ENCODE results near the gene HIC2. TPM values are rescaled to one million over a fixed set of nuclear protein-coding genes. Genes with fewer than 3 reads are reported as not detected.
"Not testable (repeated sequence)": the region's sequence is repeated elsewhere in the genome, so short reads cannot be mapped to it uniquely, and the experiment has no call there.

HIC2 gene
- total and polyA plus RNA-seq, 2 of the 13 experiments (the other 11 are each of a cell fraction or from before 2014, with no cell fraction given) = 5.0 to 13.7 TPM

DNA sequence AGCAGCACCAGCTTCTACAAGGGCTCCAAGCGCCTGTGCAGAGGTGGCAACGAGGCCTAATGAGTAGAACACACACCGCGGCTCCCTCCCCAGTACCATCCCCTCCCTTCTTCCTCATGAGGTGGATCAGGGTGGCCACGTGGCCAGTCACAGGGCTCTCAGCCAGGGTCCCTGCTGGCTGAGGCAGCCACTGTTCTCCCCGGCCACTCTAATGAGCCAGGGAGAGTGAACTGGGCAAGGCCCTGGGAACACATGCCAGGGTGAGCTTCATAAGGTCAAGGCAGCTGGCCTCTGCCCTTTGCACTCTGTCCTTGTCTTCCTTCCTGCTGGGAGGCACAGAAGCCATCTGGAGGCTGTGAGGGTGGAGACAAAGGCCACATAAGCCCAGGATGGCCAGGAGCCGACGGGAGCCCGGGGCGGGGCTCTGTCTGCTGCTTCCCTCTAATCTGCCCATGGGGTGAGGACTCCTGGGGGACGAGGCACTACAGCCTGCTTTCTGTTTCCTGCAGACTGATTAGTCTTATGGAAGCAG lies 72.0 kb downstream of the HIC2 start:
- H3K4me3 ChIP-seq (replicated peaks in 1 of 3; ENCODE audit: insufficient read depth in 1 of 3, low read depth in 2 of 3, low read length in 3 of 3); in situ Hi-C loops (cut with HindIII; ENCODE audit: extremely low pct_ligation_motif_present, low pct_unique_long_range_greater_than_20kb); H3K9ac ChIP-seq (ENCODE audit: insufficient read depth, low read depth, low read length); H2AFZ ChIP-seq (ENCODE audit: low read length); H3K79me2 ChIP-seq (ENCODE audit: insufficient read depth, low read length); BruUV-seq (replicated peaks); H3K27ac ChIP-seq (ENCODE audit: extremely low read length, insufficient read depth, low read length); H3K36me3 ChIP-seq (replicated peaks in 1 of 2; ENCODE audit: control insufficient read depth in 1 of 2, insufficient read depth in 2 of 2, low read length in 2 of 2); DNase-seq (ENCODE audit: low spot score); FAIRE-seq; H3K9me3 ChIP-seq (ENCODE audit: low read length); intact Hi-C loops (cut with micrococcal nuclease; ENCODE audit: unreplicated experiment); H3K4me1 ChIP-seq (ENCODE audit: insufficient read depth, low read length); CTCF ChIA-PET (ENCODE audit: low intra/inter-chr PET ratio, low total read pairs); POLR2A ChIA-PET; H4K20me1 ChIP-seq (ENCODE audit: insufficient read depth, low read length); H3K4me2 ChIP-seq (ENCODE audit: low read depth, low read length); H3K27me3 ChIP-seq (ENCODE audit: control insufficient read depth in 1 of 2, insufficient read depth in 2 of 2, low read length in 2 of 2): not testable (repeated sequence)
- ATAC-seq = peak; percentile 11; the same call in 1 of the 3 replicates
- WGBS (ENCODE audit: low lambda C conversion rate) = no CpG with 5 or more reads among the region's 11 CpGs

GRCh38 chr22:21490556-21490955 lies 73.4 kb downstream of the HIC2 start:
- WGBS (ENCODE audit: low lambda C conversion rate) = no CpG with 5 or more reads among the region's 6 CpGs
- CTCF ChIA-PET (ENCODE audit: low intra/inter-chr PET ratio, low total read pairs); H3K27me3 ChIP-seq (ENCODE audit: control insufficient read depth in 1 of 2, insufficient read depth in 2 of 2, low read length in 2 of 2); POLR2A ChIA-PET; H3K27ac ChIP-seq (ENCODE audit: extremely low read length, insufficient read depth, low read length); BruUV-seq (replicated peaks); H3K9me3 ChIP-seq (ENCODE audit: low read length); H2AFZ ChIP-seq (ENCODE audit: low read length); H3K4me1 ChIP-seq (ENCODE audit: insufficient read depth, low read length); H3K4me2 ChIP-seq (ENCODE audit: low read depth, low read length); H3K4me3 ChIP-seq (replicated peaks in 1 of 3; ENCODE audit: insufficient read depth in 1 of 3, low read depth in 2 of 3, low read length in 3 of 3); DNase-seq (ENCODE audit: low spot score); FAIRE-seq; H3K79me2 ChIP-seq (ENCODE audit: insufficient read depth, low read length); intact Hi-C loops (cut with micrococcal nuclease; ENCODE audit: unreplicated experiment); H3K9ac ChIP-seq (ENCODE audit: insufficient read depth, low read depth, low read length); in situ Hi-C loops (cut with HindIII; ENCODE audit: extremely low pct_ligation_motif_present, low pct_unique_long_range_greater_than_20kb); H4K20me1 ChIP-seq (ENCODE audit: insufficient read depth, low read length); H3K36me3 ChIP-seq (replicated peaks in 1 of 2; ENCODE audit: control insufficient read depth in 1 of 2, insufficient read depth in 2 of 2, low read length in 2 of 2); ATAC-seq: not testable (repeated sequence)

DNA sequence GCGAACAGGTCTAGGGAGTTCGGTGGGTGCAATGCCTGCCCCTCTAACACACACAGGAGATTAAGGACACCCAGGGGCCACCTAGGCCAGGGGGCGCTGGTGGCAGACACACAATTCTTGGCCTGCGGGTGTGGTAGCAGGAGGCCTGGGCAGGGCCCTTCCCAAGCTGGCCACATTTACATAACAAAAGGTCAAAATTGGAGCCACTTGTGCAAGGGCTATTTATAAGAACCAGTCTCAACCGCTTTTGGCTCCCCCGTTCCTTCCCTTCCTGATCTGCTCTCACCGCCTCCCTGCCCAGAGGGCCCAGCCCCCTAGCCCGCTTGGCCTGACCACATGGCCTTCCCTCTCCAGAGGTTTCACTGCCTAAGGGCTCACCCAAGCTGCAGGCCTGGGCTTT lies 75.1 kb downstream of the HIC2 start:
- DNase-seq (ENCODE audit: low spot score); H3K27me3 ChIP-seq (ENCODE audit: control insufficient read depth in 1 of 2, insufficient read depth in 2 of 2, low read length in 2 of 2); H3K9me3 ChIP-seq (ENCODE audit: low read length); H4K20me1 ChIP-seq (ENCODE audit: insufficient read depth, low read length); H3K9ac ChIP-seq (ENCODE audit: insufficient read depth, low read depth, low read length); H3K4me3 ChIP-seq (replicated peaks in 1 of 3; ENCODE audit: insufficient read depth in 1 of 3, low read depth in 2 of 3, low read length in 3 of 3); H3K4me1 ChIP-seq (ENCODE audit: insufficient read depth, low read length); ATAC-seq; intact Hi-C loops (cut with micrococcal nuclease; ENCODE audit: unreplicated experiment); H3K27ac ChIP-seq (ENCODE audit: extremely low read length, insufficient read depth, low read length); H3K79me2 ChIP-seq (ENCODE audit: insufficient read depth, low read length); H2AFZ ChIP-seq (ENCODE audit: low read length); in situ Hi-C loops (cut with HindIII; ENCODE audit: extremely low pct_ligation_motif_present, low pct_unique_long_range_greater_than_20kb); CTCF ChIA-PET (ENCODE audit: low intra/inter-chr PET ratio, low total read pairs); FAIRE-seq; H3K4me2 ChIP-seq (ENCODE audit: low read depth, low read length); H3K36me3 ChIP-seq (replicated peaks in 1 of 2; ENCODE audit: control insufficient read depth in 1 of 2, insufficient read depth in 2 of 2, low read length in 2 of 2); POLR2A ChIA-PET; BruUV-seq (replicated peaks): not testable (repeated sequence)
- no CpG with 5 or more reads among the region's 8 CpGs for WGBS (ENCODE audit: low lambda C conversion rate)

DNA sequence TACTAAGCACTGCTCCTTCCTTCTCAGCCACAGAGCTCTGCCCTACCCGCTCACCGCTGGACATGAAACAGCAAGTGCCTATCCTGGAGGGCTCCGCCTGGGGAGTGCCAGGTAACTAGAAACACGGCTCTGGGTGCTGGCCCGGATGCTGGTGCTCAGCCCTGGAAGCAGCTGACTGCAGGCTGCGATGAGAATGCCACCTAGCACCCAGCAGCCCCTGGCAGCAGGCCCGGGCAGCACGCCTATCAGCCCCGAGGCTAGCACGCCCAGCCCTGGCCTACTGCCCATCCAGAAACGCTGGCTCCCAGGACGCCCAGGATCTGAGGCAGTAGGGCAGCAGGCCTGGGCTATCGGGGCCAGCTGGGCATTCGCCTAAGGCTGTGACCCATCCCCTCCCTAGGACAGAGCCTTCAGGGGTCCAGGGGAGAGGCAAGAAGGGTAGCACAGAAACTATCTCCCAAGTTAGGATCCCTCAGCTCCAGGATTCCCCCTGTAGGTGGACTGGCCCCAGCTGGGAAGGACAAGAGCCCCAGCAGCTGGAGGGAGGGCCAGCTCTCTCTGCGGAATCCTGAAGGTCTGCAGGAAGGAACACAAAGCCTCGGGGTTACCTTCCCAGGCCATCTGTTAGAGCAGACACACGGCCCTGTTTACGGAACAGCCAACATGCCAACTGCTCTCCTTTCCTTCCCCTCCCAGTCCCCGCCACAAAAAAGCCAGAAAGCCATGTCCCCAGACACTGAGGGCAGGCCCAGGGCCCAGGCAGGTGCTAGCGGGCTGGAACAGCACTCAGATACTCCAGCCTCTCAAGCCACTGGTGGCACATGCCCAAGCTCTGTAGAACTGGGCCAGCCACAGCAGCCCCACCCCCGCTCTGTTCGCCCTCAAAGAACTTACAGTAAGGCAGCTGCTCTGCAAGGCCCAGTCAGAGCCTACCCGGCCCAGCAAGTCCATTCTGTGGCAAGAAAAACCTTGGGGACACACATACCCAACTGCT lies 76.9 kb downstream of the HIC2 start:
- no CpG with 5 or more reads among the region's 23 CpGs for WGBS (ENCODE audit: low lambda C conversion rate)
- H4K20me1 ChIP-seq (ENCODE audit: insufficient read depth, low read length); H3K36me3 ChIP-seq (replicated peaks in 1 of 2; ENCODE audit: control insufficient read depth in 1 of 2, insufficient read depth in 2 of 2, low read length in 2 of 2); H2AFZ ChIP-seq (ENCODE audit: low read length); H3K4me3 ChIP-seq (replicated peaks in 1 of 3; ENCODE audit: insufficient read depth in 1 of 3, low read depth in 2 of 3, low read length in 3 of 3); FAIRE-seq; H3K9me3 ChIP-seq (ENCODE audit: low read length); intact Hi-C loops (cut with micrococcal nuclease; ENCODE audit: unreplicated experiment); BruUV-seq (replicated peaks); CTCF ChIA-PET (ENCODE audit: low intra/inter-chr PET ratio, low total read pairs); DNase-seq (ENCODE audit: low spot score); H3K79me2 ChIP-seq (ENCODE audit: insufficient read depth, low read length); ATAC-seq; H3K9ac ChIP-seq (ENCODE audit: insufficient read depth, low read depth, low read length); H3K4me1 ChIP-seq (ENCODE audit: insufficient read depth, low read length); H3K27ac ChIP-seq (ENCODE audit: extremely low read length, insufficient read depth, low read length); H3K4me2 ChIP-seq (ENCODE audit: low read depth, low read length); POLR2A ChIA-PET; in situ Hi-C loops (cut with HindIII; ENCODE audit: extremely low pct_ligation_motif_present, low pct_unique_long_range_greater_than_20kb); H3K27me3 ChIP-seq (ENCODE audit: control insufficient read depth in 1 of 2, insufficient read depth in 2 of 2, low read length in 2 of 2): not testable (repeated sequence)

All from HepG2 (cell line).